ENCODE measurements around the gene PKD2L2. TPM values are rescaled to one million over a fixed set of nuclear protein-coding genes. Genes with fewer than 3 reads are reported as not detected.

PKD2L2 gene
- total and polyA plus RNA-seq, 2 of the 4 experiments (the other 2 are of a cell fraction) = not detected

- H3K18ac ChIP-seq (ENCODE audit: low read depth, low read length) = no peak overlapping the region
- H3K4ac ChIP-seq (ENCODE audit: low read depth, low read length) = no peak overlapping the region
- H3K27me3 ChIP-seq (ENCODE audit: control insufficient read depth, insufficient read depth, low read length) = no peaks in the 10 kb centered on the region
- no peak overlapping the region for H2BK15ac ChIP-seq (ENCODE audit: low read depth, low read length)
- no peaks in the 10 kb centered on the region for H3K4me1 ChIP-seq (ENCODE audit: control insufficient read depth, insufficient read depth, low read length)
- no peak overlapping the region for H2BK120ac ChIP-seq (ENCODE audit: low read depth, low read length)
- no peak overlapping the region for H3K23ac ChIP-seq (ENCODE audit: low read depth, low read length)
- no peak overlapping the region for H3K9ac ChIP-seq (ENCODE audit: low read depth, low read length)
- ATAC-seq (ENCODE audit: low read depth) (no peak), DNase-seq (no peak)
- no CpG with 5 or more reads among the region's 3 CpGs for WGBS, 2 experiments (ENCODE audit: extremely low coverage in 2 of 2, insufficient read length in 1 of 2)
- in situ Hi-C loops (cut with MboI; ENCODE audit: low sequenced_read_pairs) = no loop called here
- H3K9me1 ChIP-seq (ENCODE audit: insufficient read depth, low read length) = no peaks in the 10 kb centered on the region
- no peak overlapping the region for H2BK20ac ChIP-seq (ENCODE audit: low read depth, low read length)
- no TSS peak for BruUV-seq (replicated peaks)
- no peaks in the 10 kb centered on the region for H4K20me1 ChIP-seq (ENCODE audit: insufficient read depth, low read length)
- H3K4me2 ChIP-seq (ENCODE audit: low read depth, low read length) = no peak overlapping the region
- H3K27ac ChIP-seq (ENCODE audit: insufficient read depth, low read length) = no peak overlapping the region
- H2AK9ac ChIP-seq (replicated peaks; ENCODE audit: low read depth, low read length, poor library complexity) = no peak overlapping the region
- ChIA-PET CTCF (no interaction called here), POLR2A (ENCODE audit: unreplicated experiment) (no interaction called here)
- dilution Hi-C loops (cut with HindIII; ENCODE audit: low sequenced_read_pairs, unreplicated experiment) = no loop called here
- H4K5ac ChIP-seq (ENCODE audit: low read depth, low read length) = no peak overlapping the region
- H4K8ac ChIP-seq (ENCODE audit: low read depth in 2 of 2, low read length in 2 of 2) = no peak overlapping the region
- no peak overlapping the region for H4K91ac ChIP-seq (ENCODE audit: insufficient read depth, low read depth, low read length)
- no peak overlapping the region for H2AK5ac ChIP-seq (ENCODE audit: low read depth, low read length)
- intact Hi-C loops (cut with micrococcal nuclease) = no loop called here
- H3K36me3 ChIP-seq (ENCODE audit: control insufficient read depth, insufficient read depth, low read length) = no peaks in the 10 kb centered on the region
- H2BK5ac ChIP-seq (ENCODE audit: low read depth, low read length, poor library complexity, severe bottlenecking) = no peak overlapping the region
- H3K14ac ChIP-seq (replicated peaks; ENCODE audit: low read depth, low read length) = no peak overlapping the region
- no peaks in the 10 kb centered on the region for H3K79me1 ChIP-seq (ENCODE audit: low read depth in 1 of 2, low read length in 2 of 2)
- no peak overlapping the region for H3K56ac ChIP-seq (ENCODE audit: extremely low read depth, insufficient read depth, low read length)
- no peak overlapping the region for H3K4me3 ChIP-seq (ENCODE audit: insufficient read depth, low read depth, low read length)
- H3K9me3 ChIP-seq (ENCODE audit: control insufficient read depth, insufficient read depth, low read length) = no peaks in the 10 kb centered on the region
- TF ChIP-seq MXI1 (IDR thresholded peaks at IDR 0.05; ENCODE audit: borderline replicate concordance, low read depth, low read length) (no peak), NFE2L2 (IDR thresholded peaks at IDR 0.05; ENCODE audit: low read depth, low read length) (no peak), RFX5 (IDR thresholded peaks at IDR 0.05; ENCODE audit: low read depth, low read length) (no peak), ELK1 (IDR thresholded peaks at IDR 0.05; ENCODE audit: borderline replicate concordance, low read depth, low read length) (no peak)
- H2AFZ ChIP-seq (replicated peaks; ENCODE audit: low read length, poor library complexity) = no peak overlapping the region
Measured at GRCh38 chr5:137872466-137872865, 16.8 kb upstream of the PKD2L2 start.

Data from IMR-90 (cell line).